Nephron (organoid): ENCODE measurements around the gene MPV17L2.
A peak's percentile ranks its signal among the peaks of the same experiment; 100 is the strongest.
"Not testable (repeated sequence)": the region's sequence is repeated elsewhere in the genome, so short reads cannot be mapped to it uniquely, and the experiment has no call there.

Source experiments
- H3K27ac Mint-ChIP-seq, 3 experiments: 2 replicates each; pipeline ENCODE4 v1.8.0; 2020; ENCODE audit warnings: mixed read lengths in 3 of 3, mild to moderate bottlenecking in 2 of 3, moderate library complexity in 1 of 3
- H3K27me3 Mint-ChIP-seq: 2 replicates; pipeline ENCODE4 v1.8.0; 2021; ENCODE audit warnings: low read depth, mild to moderate bottlenecking, moderate library complexity, mixed read lengths
- H3K36me3 Mint-ChIP-seq: 2 replicates; pipeline ENCODE4 v1.8.0; 2020; ENCODE audit warnings: low read depth, mixed read lengths
- H3K4me1 Mint-ChIP-seq: 2 replicates; pipeline ENCODE4 v1.8.0; 2020; ENCODE audit warnings: mixed read lengths
- H3K4me3 Mint-ChIP-seq, 3 experiments: 2 replicates each; pipeline ENCODE4 v1.8.0; 2020; ENCODE audit warnings: mild to moderate bottlenecking in 3 of 3, mixed read lengths in 3 of 3, moderate library complexity in 2 of 3
- H3K9me3 Mint-ChIP-seq: 2 replicates; pipeline ENCODE4 v1.8.0; 2020; ENCODE audit warnings: mixed read lengths
- CTCF ChIP-seq, 3 experiments: fragments of 200-600 bp; sonication (generic); IDR thresholded peaks; one replicate each; pipeline ENCODE4 v1.5.0; 2021; ENCODE audit warnings: antibody characterized with exemption in 3 of 3; ENCODE audit not compliant: unreplicated experiment in 3 of 3

MPV17L2 gene

GRCh38 chr19:18155095-18156087 is 37.6 kb upstream of the MPV17L2 start:
- Mint-ChIP-seq H3K9me3 (no peaks in the 10 kb centered on the region), H3K27ac (no peak overlapping the region), H3K27me3 (no peaks in the 10 kb centered on the region), H3K4me1 (peaks cover 25% of the 10 kb centered on the region), H3K36me3 (peaks cover 10% of the 10 kb centered on the region), H3K4me3 (peak overlapping the region; percentile 60 to 87 (median 68))
- TF ChIP-seq CTCF (IDR thresholded peaks at IDR 0.05; ENCODE audit: unreplicated experiment in 3 of 3), result no peak

- peaks cover 27% of the 10 kb centered on the region for H3K4me1 Mint-ChIP-seq
Observed at GRCh38 chr19:18156268-18156667, 36.8 kb upstream of the MPV17L2 start.

GRCh38 chr19:18156841-18157464 is 36.1 kb upstream of the MPV17L2 start:
- H3K27ac Mint-ChIP-seq, result peak overlapping the region; percentile 73 to 86 (median 82)
- H3K4me3 Mint-ChIP-seq, result peak overlapping the region in 2 of 3 experiments; percentile 31 to 34
- H3K27me3 Mint-ChIP-seq, result no peaks in the 10 kb centered on the region
- H3K4me1 Mint-ChIP-seq, result peaks cover 27% of the 10 kb centered on the region
- TF ChIP-seq CTCF (IDR thresholded peaks at IDR 0.05; ENCODE audit: unreplicated experiment in 3 of 3), result no peak
- peaks cover 11% of the 10 kb centered on the region for H3K36me3 Mint-ChIP-seq
- no peaks in the 10 kb centered on the region for H3K9me3 Mint-ChIP-seq

More at GRCh38 chr19:18156268-18156667, 36.8 kb upstream of the MPV17L2 start:
- peak overlapping the region; percentile 73 to 86 (median 82) for H3K27ac Mint-ChIP-seq
- H3K4me3 Mint-ChIP-seq, result peak overlapping the region; percentile 34 to 53 (median 39)
- H3K9me3 Mint-ChIP-seq, result no peaks in the 10 kb centered on the region
- no peak for TF ChIP-seq CTCF (IDR thresholded peaks at IDR 0.05; ENCODE audit: unreplicated experiment in 3 of 3)
- H3K36me3 Mint-ChIP-seq, result peaks cover 11% of the 10 kb centered on the region
- no peaks in the 10 kb centered on the region for H3K27me3 Mint-ChIP-seq

- Mint-ChIP-seq H3K27me3 (no peaks in the 10 kb centered on the region), H3K36me3 (peaks cover 11% of the 10 kb centered on the region), H3K4me1 (peaks cover 21% of the 10 kb centered on the region), H3K9me3 (no peaks in the 10 kb centered on the region), H3K27ac (peak overlapping the region; percentile 73 to 86 (median 82)), H3K4me3 (peak overlapping the region; percentile 31 to 46 (median 32))
- no peak for TF ChIP-seq CTCF (IDR thresholded peaks at IDR 0.05; ENCODE audit: unreplicated experiment in 3 of 3)
Observed at GRCh38 chr19:18157465-18158063, 35.5 kb upstream of the MPV17L2 start.

DNA sequence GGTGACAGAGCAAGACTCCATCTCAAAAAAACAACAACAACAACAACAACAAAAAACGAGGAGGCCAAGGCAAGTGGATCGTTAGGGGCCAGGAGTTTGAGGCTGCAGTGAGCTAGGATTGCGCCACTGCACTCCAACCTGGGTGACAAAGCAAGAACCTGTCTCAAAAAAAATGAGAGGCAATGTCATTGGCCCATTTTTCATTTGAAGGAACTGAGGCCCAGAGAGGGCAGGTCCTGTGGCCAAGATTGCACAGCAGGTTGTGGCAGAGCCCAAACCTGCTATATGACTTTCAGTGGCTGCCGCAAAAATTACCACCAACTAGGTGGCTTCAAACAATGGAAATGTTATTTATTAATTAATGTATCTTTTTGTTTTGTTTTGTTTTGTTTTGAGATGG is 34.6 kb upstream of the MPV17L2 start:
- no peak for TF ChIP-seq CTCF (IDR thresholded peaks at IDR 0.05; ENCODE audit: unreplicated experiment in 3 of 3)
- Mint-ChIP-seq H3K4me3 (no peak overlapping the region), H3K27me3 (no peaks in the 10 kb centered on the region), H3K36me3 (peaks cover 18% of the 10 kb centered on the region), H3K9me3 (no peaks in the 10 kb centered on the region), H3K27ac (peak overlapping the region in 1 of 3 experiments; percentile 82), H3K4me1 (peaks cover 19% of the 10 kb centered on the region)

GRCh38 chr19:18159059-18159616 is 33.9 kb upstream of the MPV17L2 start:
- H3K4me3 Mint-ChIP-seq, H3K27me3 Mint-ChIP-seq, H3K9me3 Mint-ChIP-seq, H3K27ac Mint-ChIP-seq: not testable (repeated sequence)
- peaks cover 21% of the 10 kb centered on the region for H3K36me3 Mint-ChIP-seq
- peaks cover 16% of the 10 kb centered on the region for H3K4me1 Mint-ChIP-seq
